ENCODE results near the gene NCKAP5. TPM values are rescaled to one million over a fixed set of nuclear protein-coding genes. Genes with fewer than 3 reads are reported as not detected.

Gene NCKAP5
- total and polyA plus RNA-seq, 2 of the 13 experiments (the other 11 are each of a cell fraction or from before 2014, with no cell fraction given) = 0.01 TPM; not detected in 1

- no peak for TF ChIP-seq CTCF (CRISPR knock-in tag; IDR thresholded peaks at IDR 0.05)
- TF ChIP-seq ESRRA (CRISPR knock-in tag; IDR thresholded peaks at IDR 0.05; ENCODE audit: low read depth) = no peak
- TF ChIP-seq FOXO1 (CRISPR knock-in tag; IDR thresholded peaks at IDR 0.05) = no peak
- TF ChIP-seq ZNF160 (CRISPR knock-in tag; IDR thresholded peaks at IDR 0.05) = no peak
- no peak for TF ChIP-seq ZNF629 (CRISPR knock-in tag; conservative IDR thresholded peaks at IDR 0.05)
- no peak for TF ChIP-seq ZNF451 (CRISPR knock-in tag; IDR thresholded peaks at IDR 0.05)
Measured at GRCh38 chr2:132729522-132729921, 838.7 kb downstream of the NCKAP5 start (continued).

GRCh38 chr2:132726155-132726554, 842.1 kb downstream of the NCKAP5 start:
- 71% methylated on average over 4 of the region's 4 CpGs for WGBS (ENCODE audit: low lambda C conversion rate)
- Histone ChIP-seq H3K27ac (ENCODE audit: extremely low read length, insufficient read depth, low read length) (no peak overlapping the region), H2AFZ (ENCODE audit: low read length) (no peak overlapping the region), H3K9me3 (ENCODE audit: low read length) (peaks cover 17% of the 10 kb centered on the region; the same call in 1 of the 2 replicates), H4K20me1 (ENCODE audit: insufficient read depth, low read length) (no peaks in the 10 kb centered on the region), H3K4me1 (ENCODE audit: insufficient read depth, low read length) (no peaks in the 10 kb centered on the region), H3K4me3 (replicated peaks in 1 of 3; ENCODE audit: insufficient read depth in 1 of 3, low read depth in 2 of 3, low read length in 3 of 3) (no peak overlapping the region), H3K36me3 (replicated peaks in 1 of 2; ENCODE audit: control insufficient read depth in 1 of 2, insufficient read depth in 2 of 2, low read length in 2 of 2) (no peaks in the 10 kb centered on the region), H3K79me2 (ENCODE audit: insufficient read depth, low read length) (no peaks in the 10 kb centered on the region), H3K9ac (ENCODE audit: insufficient read depth, low read depth, low read length) (no peak overlapping the region), H3K4me2 (ENCODE audit: low read depth, low read length) (no peak overlapping the region), H3K27me3 (ENCODE audit: control insufficient read depth in 1 of 2, insufficient read depth in 2 of 2, low read length in 2 of 2) (no peaks in the 10 kb centered on the region)
- TF ChIP-seq MAFK (conservative IDR thresholded peaks at IDR 0.05 in 1 of 2, IDR thresholded peaks at IDR 0.05 in 1 of 2; ENCODE audit: low read length in 2 of 2) (peak; percentile 40 to 71; a peak in 2 of 4 replicates), ZBTB10 (CRISPR knock-in tag; IDR thresholded peaks at IDR 0.05; ENCODE audit: borderline replicate concordance) (no peak), PAXIP1 (CRISPR knock-in tag; conservative IDR thresholded peaks at IDR 0.05) (no peak), MAFF (IDR thresholded peaks at IDR 0.05; ENCODE audit: low read depth, low read length) (peak; percentile 45; the same call in 1 of the 2 replicates)
- intact Hi-C loops (cut with micrococcal nuclease; ENCODE audit: unreplicated experiment) = no loop called here
- ATAC-seq = no peak
- ChIA-PET CTCF (ENCODE audit: low intra/inter-chr PET ratio, low total read pairs) (no interaction called here), POLR2A (no interaction called here)
- in situ Hi-C loops (cut with HindIII; ENCODE audit: extremely low pct_ligation_motif_present, low pct_unique_long_range_greater_than_20kb) = no loop called here
- no TSS peak for BruUV-seq (replicated peaks)
- DNase-seq (ENCODE audit: low spot score) = no peak
- FAIRE-seq = no peak

Data from HepG2 (cell line).